ENCODE data around the gene GPM6B.

- TF ChIP-seq TEAD4 (CRISPR knock-in tag; IDR thresholded peaks at IDR 0.05) (no peak), CTCF (IDR thresholded peaks at IDR 0.05) (no peak), ZBTB43 (CRISPR knock-in tag; IDR thresholded peaks at IDR 0.05) (no peak), NFYB (CRISPR knock-in tag; conservative IDR thresholded peaks at IDR 0.05; ENCODE audit: low read depth) (no peak), CREM (CRISPR knock-in tag; IDR thresholded peaks at IDR 0.05) (no peak), NR3C1 (CRISPR knock-in tag; conservative IDR thresholded peaks at IDR 0.05; ENCODE audit: low read depth) (no peak), USF2 (CRISPR knock-in tag; IDR thresholded peaks at IDR 0.05) (no peak), ELF4 (CRISPR knock-in tag; IDR thresholded peaks at IDR 0.05; ENCODE audit: low read depth) (no peak), SMAD3 (CRISPR knock-in tag; IDR thresholded peaks at IDR 0.05; ENCODE audit: borderline replicate concordance) (no peak)
These were observed 26.3 kb upstream of the GPM6B start for GRCh38 chrX:13843150-13843721.

Data from WTC11 (cell line).